Measurements from ENCODE around the gene WDR35.
"Not testable (repeated sequence)": the region's sequence is repeated elsewhere in the genome, so short reads cannot be mapped to it uniquely, and the experiment has no call there.

The WDR35 gene

DNA sequence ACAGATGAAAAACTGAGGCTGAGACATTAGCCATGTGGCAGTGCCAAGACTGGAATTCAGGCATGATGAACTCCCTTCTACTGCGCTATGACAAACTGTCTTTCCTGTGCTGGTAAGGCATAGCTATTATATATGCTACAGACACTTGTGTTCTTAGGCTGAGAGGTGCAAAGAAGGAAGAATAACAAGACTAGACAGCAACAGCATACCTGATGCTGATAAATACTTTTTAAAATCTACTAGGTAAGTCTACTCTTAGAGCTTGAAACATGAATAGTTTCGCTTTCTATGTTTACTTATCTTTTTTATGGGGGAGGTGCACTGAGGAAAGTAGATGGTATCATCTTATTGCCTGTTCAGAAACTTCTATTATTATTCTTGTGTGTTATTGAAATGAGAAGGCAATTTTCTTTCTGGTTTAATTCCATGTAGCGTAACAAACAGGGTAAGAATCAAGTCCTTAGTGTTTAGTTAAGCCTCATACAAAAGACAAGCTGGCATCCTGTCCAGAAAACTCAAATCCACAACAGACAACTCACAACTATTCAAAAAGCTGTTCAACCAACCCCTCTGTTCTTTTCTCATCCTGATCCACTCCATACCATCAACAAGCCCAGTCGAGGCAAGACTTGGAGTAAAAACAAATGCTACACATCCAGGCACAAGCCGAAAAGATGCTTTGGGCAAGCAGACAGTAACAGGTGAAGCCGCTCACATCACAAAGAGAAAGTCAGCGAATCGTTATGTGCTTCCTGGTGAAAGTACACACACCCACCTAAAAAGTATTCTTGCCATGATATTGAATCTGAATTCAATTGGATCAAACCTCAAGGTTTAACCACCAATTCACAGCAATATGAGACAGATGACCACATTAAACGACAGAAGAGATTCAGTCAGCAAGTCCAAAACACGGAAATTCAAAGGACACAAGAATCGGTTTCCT is 89.6 kb downstream of the WDR35 start:
- Histone ChIP-seq H3K9ac (ENCODE audit: low read depth, low read length) (peak overlapping the region; percentile 95), H3K4me2 (ENCODE audit: low read length) (peak overlapping the region; percentile 86), H3K36me3 (ENCODE audit: insufficient read depth, low read length) (no peaks in the 10 kb centered on the region), H3K27me3 (ENCODE audit: control insufficient read depth, insufficient read depth, low read length) (no peaks in the 10 kb centered on the region), H3K9me3 (replicated peaks; ENCODE audit: low read length) (no peaks in the 10 kb centered on the region), H3K4me3 (ENCODE audit: low read length) (peak overlapping the region; percentile 87), H3K4me1 (ENCODE audit: control insufficient read depth, insufficient read depth, low read length) (peaks cover 34% of the 10 kb centered on the region)

- Histone ChIP-seq H3K9ac (ENCODE audit: low read depth, low read length) (no peak overlapping the region), H3K4me3 (ENCODE audit: low read length) (peak overlapping the region; percentile 24), H3K9me3 (replicated peaks; ENCODE audit: low read length) (no peaks in the 10 kb centered on the region), H3K4me1 (ENCODE audit: control insufficient read depth, insufficient read depth, low read length) (peaks cover 34% of the 10 kb centered on the region), H3K4me2 (ENCODE audit: low read length) (peak overlapping the region; percentile 71), H3K36me3 (ENCODE audit: insufficient read depth, low read length) (no peaks in the 10 kb centered on the region), H3K27me3 (ENCODE audit: control insufficient read depth, insufficient read depth, low read length) (no peaks in the 10 kb centered on the region)
These were observed 91.1 kb downstream of the WDR35 start for GRCh38 chr2:19898592-19899329.

DNA sequence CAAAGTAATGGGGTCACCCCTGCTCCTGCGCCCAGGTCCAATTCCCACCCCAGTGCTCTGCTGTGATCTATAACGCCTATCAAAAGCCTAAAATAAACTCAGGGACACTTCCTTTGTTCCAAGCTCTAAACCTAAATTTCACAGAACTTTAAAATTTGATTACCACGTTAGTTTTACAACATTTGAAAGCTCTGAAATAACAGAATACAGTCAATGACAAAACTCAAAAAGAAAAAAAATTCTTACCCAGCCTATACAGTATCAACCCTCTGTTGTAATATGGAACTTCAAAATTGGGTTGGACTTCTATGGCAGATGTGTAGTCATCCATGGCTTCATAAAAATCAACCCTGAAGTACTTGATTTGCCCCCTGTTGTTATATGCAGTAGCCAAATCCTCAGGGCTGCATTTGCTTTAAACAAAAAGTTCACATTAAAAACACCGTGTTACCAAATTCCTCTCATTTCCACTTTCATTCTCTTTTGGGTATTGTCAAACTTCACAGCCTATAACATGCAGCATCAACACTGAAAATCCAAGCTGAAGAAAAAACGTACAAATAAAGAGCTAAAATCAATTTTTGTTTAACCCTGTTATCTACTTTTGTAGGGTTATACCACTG is 92.2 kb downstream of the WDR35 start:
- Histone ChIP-seq H3K36me3 (ENCODE audit: insufficient read depth, low read length) (no peaks in the 10 kb centered on the region), H3K9ac (ENCODE audit: low read depth, low read length) (peak overlapping the region; percentile 18), H3K27me3 (ENCODE audit: control insufficient read depth, insufficient read depth, low read length) (no peaks in the 10 kb centered on the region), H3K4me3 (ENCODE audit: low read length) (peak overlapping the region; percentile 21), H3K4me2 (ENCODE audit: low read length) (peak overlapping the region; percentile 71), H3K9me3 (replicated peaks; ENCODE audit: low read length) (no peaks in the 10 kb centered on the region), H3K4me1 (ENCODE audit: control insufficient read depth, insufficient read depth, low read length) (peaks cover 29% of the 10 kb centered on the region)

DNA sequence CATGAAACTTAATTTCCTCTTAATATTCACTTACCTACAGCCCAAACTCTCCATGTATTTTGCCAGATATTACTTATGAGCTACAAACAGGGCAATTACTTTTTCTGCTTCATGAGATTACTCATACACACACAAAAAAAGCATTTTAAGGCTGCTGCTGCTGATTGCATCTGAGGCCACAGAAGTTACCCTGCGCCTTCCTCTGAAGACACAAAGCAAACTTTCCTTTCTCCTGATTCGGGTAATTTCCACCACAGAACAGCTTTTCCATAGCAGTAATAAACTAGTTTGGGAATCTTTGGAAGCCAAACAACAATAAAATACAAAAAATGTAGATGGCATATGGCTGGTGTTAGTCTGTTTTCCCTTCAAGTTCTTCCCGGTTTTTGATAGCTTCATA is 94.4 kb downstream of the WDR35 start:
- Histone ChIP-seq H3K4me1 (ENCODE audit: control insufficient read depth, insufficient read depth, low read length) (peaks cover 24% of the 10 kb centered on the region), H3K27me3 (ENCODE audit: control insufficient read depth, insufficient read depth, low read length) (no peaks in the 10 kb centered on the region), H3K4me3 (ENCODE audit: low read length) (no peak overlapping the region), H3K36me3 (ENCODE audit: insufficient read depth, low read length) (no peaks in the 10 kb centered on the region), H3K9me3 (replicated peaks; ENCODE audit: low read length) (no peaks in the 10 kb centered on the region), H3K4me2 (ENCODE audit: low read length) (no peak overlapping the region), H3K9ac (ENCODE audit: low read depth, low read length) (no peak overlapping the region)

GRCh38 chr2:19894134-19894792 is 95.6 kb downstream of the WDR35 start:
- no peaks in the 10 kb centered on the region for H3K36me3 ChIP-seq (ENCODE audit: insufficient read depth, low read length)
- no peak overlapping the region for H3K4me3 ChIP-seq (ENCODE audit: low read length)
- no peaks in the 10 kb centered on the region for H3K9me3 ChIP-seq (replicated peaks; ENCODE audit: low read length)
- no peak overlapping the region for H3K9ac ChIP-seq (ENCODE audit: low read depth, low read length)
- H3K4me1 ChIP-seq (ENCODE audit: control insufficient read depth, insufficient read depth, low read length): peaks cover 16% of the 10 kb centered on the region
- no peaks in the 10 kb centered on the region for H3K27me3 ChIP-seq (ENCODE audit: control insufficient read depth, insufficient read depth, low read length)
- H3K4me2 ChIP-seq (ENCODE audit: low read length): no peak overlapping the region

DNA sequence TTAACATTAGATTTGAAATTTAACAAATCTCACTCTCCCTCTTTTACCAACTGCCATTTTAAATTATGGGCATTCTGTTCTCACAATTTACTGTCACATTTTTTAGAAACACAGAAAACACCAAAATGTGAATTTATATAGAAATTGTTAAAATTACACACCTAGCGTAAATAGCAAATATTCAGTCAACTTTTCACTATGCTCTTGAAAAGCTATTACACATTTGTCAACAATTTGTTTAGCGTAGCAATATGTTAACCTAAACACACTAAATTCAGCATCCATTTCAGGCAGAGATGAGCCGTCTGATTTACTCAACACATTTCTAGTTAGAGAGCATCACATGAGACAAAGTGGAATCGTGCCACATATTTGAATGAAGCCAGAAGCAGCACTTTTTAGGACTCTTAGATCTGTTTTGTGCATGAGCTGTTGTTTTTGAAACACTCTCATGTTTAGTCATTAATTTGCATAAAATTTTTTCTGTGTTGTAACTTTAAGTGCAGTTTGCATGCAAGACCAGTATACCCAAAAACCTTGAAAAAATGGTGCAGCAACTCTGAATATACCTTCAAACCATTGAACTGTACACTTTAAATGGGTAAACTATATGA is 96.3 kb downstream of the WDR35 start:
- Histone ChIP-seq H3K36me3 (ENCODE audit: insufficient read depth, low read length) (no peaks in the 10 kb centered on the region), H3K4me3 (ENCODE audit: low read length) (no peak overlapping the region), H3K9ac (ENCODE audit: low read depth, low read length) (no peak overlapping the region), H3K4me2 (ENCODE audit: low read length) (no peak overlapping the region), H3K9me3 (replicated peaks; ENCODE audit: low read length) (no peaks in the 10 kb centered on the region), H3K27me3 (ENCODE audit: control insufficient read depth, insufficient read depth, low read length) (no peaks in the 10 kb centered on the region), H3K4me1 (ENCODE audit: control insufficient read depth, insufficient read depth, low read length) (peaks cover 10% of the 10 kb centered on the region)

GRCh38 chr2:19891971-19892370 is 97.9 kb downstream of the WDR35 start:
- not testable (repeated sequence) for H3K9ac ChIP-seq (ENCODE audit: low read depth, low read length); H3K4me1 ChIP-seq (ENCODE audit: control insufficient read depth, insufficient read depth, low read length); H3K36me3 ChIP-seq (ENCODE audit: insufficient read depth, low read length); H3K4me2 ChIP-seq (ENCODE audit: low read length); H3K4me3 ChIP-seq (ENCODE audit: low read length); H3K9me3 ChIP-seq (replicated peaks; ENCODE audit: low read length); H3K27me3 ChIP-seq (ENCODE audit: control insufficient read depth, insufficient read depth, low read length)

GRCh38 chr2:19890104-19890503 is 99.8 kb downstream of the WDR35 start:
- no peak overlapping the region for H3K4me3 ChIP-seq (ENCODE audit: low read length)
- H3K9me3 ChIP-seq (replicated peaks; ENCODE audit: low read length): no peaks in the 10 kb centered on the region
- no peak overlapping the region for H3K9ac ChIP-seq (ENCODE audit: low read depth, low read length)
- peaks cover 13% of the 10 kb centered on the region for H3K4me1 ChIP-seq (ENCODE audit: control insufficient read depth, insufficient read depth, low read length)
- no peaks in the 10 kb centered on the region for H3K36me3 ChIP-seq (ENCODE audit: insufficient read depth, low read length)
- no peaks in the 10 kb centered on the region for H3K27me3 ChIP-seq (ENCODE audit: control insufficient read depth, insufficient read depth, low read length)
- no peak overlapping the region for H3K4me2 ChIP-seq (ENCODE audit: low read length)

DNA sequence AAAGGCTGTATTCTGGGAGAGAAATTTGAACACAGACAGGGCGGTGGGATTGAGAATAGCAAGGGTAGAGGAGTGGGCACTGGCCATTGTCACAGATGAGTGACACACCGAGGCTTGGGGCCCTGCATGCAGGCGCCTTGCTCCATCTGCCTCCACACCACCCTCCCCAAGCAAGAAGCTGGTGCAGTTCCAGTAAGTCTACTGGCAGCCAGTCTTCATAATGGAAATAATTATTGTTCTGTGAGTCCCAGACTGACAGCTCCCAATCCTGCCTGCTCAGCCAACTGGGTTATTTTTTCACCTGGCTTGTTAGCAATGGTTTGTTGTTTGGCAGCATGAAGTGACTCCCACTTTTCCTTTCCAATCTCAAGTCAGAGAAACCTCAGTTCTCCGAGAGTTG is 101.1 kb downstream of the WDR35 start:
- Histone ChIP-seq H3K4me2 (ENCODE audit: low read length) (no peak overlapping the region), H3K27me3 (ENCODE audit: control insufficient read depth, insufficient read depth, low read length) (no peaks in the 10 kb centered on the region), H3K9me3 (replicated peaks; ENCODE audit: low read length) (no peaks in the 10 kb centered on the region), H3K4me1 (ENCODE audit: control insufficient read depth, insufficient read depth, low read length) (peaks cover 13% of the 10 kb centered on the region), H3K4me3 (ENCODE audit: low read length) (no peak overlapping the region), H3K36me3 (ENCODE audit: insufficient read depth, low read length) (no peaks in the 10 kb centered on the region), H3K9ac (ENCODE audit: low read depth, low read length) (no peak overlapping the region)

GRCh38 chr2:19887510-19887909 is 102.4 kb downstream of the WDR35 start:
- Histone ChIP-seq H3K4me2 (ENCODE audit: low read length) (no peak overlapping the region), H3K9me3 (replicated peaks; ENCODE audit: low read length) (no peaks in the 10 kb centered on the region), H3K9ac (ENCODE audit: low read depth, low read length) (no peak overlapping the region), H3K4me1 (ENCODE audit: control insufficient read depth, insufficient read depth, low read length) (peaks cover 13% of the 10 kb centered on the region), H3K27me3 (ENCODE audit: control insufficient read depth, insufficient read depth, low read length) (no peaks in the 10 kb centered on the region), H3K4me3 (ENCODE audit: low read length) (no peak overlapping the region), H3K36me3 (ENCODE audit: insufficient read depth, low read length) (no peaks in the 10 kb centered on the region)

DNA sequence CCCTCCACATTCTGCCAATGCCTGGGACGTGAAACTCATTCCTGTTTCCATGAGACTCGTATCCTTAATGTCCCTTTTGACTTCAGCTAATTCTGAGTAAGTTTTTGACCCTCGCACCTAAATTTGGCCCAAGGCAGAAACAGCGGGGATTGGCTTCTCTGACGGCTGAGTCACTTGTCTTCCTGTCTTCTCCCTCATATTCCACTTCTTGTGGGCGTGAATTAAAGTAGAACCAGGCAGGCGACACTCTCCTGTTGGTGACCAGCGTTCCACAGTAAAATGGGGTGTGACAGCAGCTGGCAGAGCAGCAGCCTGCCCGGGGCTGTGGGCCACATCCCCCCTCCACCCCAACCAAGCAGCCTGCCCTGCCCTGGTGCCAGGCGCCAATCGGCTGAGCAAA is 103.6 kb downstream of the WDR35 start:
- no peaks in the 10 kb centered on the region for H3K9me3 ChIP-seq (replicated peaks; ENCODE audit: low read length)
- H3K9ac ChIP-seq (ENCODE audit: low read depth, low read length): no peak overlapping the region
- peaks cover 13% of the 10 kb centered on the region for H3K4me1 ChIP-seq (ENCODE audit: control insufficient read depth, insufficient read depth, low read length)
- H3K27me3 ChIP-seq (ENCODE audit: control insufficient read depth, insufficient read depth, low read length): no peaks in the 10 kb centered on the region
- peak overlapping the region; percentile 29 for H3K4me3 ChIP-seq (ENCODE audit: low read length)
- H3K4me2 ChIP-seq (ENCODE audit: low read length): peak overlapping the region; percentile 67
- no peaks in the 10 kb centered on the region for H3K36me3 ChIP-seq (ENCODE audit: insufficient read depth, low read length)

Data from skeletal muscle satellite cell (primary cell).